HG02981 (cell line): ENCODE results near the gene TSEN54.

ENCODE experiments used
- ATAC-seq: cut with Tn5 transposase; IDR thresholded peaks from one replicate; pipeline ENCODE4 v1.9.1; 2021; ENCODE audit warnings: mild to moderate bottlenecking, moderate library complexity; ENCODE audit not compliant: unreplicated experiment

The TSEN54 gene

DNA sequence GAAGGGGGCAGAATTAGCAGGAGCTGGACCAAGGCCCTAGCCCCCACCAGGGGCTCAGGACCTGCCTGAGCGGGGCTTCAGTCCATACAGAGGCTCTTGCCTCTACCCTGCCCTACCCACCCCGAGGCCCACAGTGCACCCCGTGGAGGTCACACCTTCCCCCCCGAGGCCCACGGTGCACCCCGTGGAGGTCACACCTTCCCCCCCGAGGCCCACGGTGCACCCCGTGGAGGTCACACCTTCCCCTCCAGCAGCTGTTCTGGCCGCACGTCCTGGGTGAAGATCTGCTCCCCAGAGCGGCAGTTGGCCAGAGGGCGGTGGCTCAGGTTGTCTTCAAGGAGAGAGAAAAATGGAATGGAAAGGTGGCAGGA lies 12.4 kb upstream of the TSEN54 start:
- ATAC-seq = no peak

DNA sequence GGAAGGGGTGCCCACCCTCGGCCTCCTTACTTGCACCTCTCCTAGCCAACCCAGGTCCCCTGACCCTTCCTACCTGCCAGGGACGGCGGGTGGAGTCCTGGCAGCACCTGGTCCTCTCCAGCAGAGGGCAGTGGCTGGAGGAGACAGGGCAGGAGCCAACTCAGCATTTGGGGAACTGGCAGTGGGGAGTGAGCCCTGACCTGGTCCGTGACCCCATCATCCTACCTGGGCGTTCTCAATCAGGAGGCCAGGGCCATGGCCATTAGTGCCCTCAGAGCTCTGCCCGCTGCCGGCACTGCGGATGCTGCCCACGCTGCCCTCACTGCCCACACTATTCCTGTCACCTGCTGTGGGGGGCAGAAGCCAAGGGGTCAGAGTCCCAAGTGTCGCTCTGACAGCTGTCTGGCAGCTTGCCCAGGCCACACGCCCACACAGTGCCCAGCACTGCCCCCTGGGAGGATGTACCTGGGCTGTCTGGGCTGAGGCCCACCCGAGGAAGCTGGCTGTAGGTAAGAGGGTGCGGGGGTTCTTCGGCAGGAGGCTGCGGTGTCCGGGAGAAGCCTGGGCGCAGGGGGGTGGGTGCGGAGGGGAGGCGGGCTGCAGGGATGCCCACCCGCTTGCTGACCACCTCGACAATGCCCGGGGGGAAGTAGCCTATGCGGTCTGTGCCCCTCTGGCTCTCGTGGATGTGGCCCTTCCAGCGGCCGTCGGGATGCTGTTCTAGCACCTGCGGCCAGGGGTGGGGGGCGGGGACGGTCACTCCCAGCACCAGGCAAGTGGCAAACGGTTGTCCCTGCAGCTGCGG lies 11.8 kb upstream of the TSEN54 start:
- no peak for ATAC-seq

DNA sequence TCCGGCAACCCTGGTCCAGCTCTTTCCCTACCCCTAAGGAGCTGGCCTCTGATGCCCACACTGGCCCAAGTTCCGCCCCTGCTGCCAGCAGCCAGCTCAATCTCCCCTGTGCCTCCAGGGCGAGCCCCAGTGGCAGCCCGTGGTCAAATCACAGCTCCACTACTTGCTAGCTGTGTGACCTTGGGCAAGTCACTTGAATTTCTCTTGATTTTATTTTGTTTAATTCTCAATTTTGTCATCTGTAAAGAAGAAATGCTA lies 11.2 kb upstream of the TSEN54 start:
- no peak for ATAC-seq

DNA sequence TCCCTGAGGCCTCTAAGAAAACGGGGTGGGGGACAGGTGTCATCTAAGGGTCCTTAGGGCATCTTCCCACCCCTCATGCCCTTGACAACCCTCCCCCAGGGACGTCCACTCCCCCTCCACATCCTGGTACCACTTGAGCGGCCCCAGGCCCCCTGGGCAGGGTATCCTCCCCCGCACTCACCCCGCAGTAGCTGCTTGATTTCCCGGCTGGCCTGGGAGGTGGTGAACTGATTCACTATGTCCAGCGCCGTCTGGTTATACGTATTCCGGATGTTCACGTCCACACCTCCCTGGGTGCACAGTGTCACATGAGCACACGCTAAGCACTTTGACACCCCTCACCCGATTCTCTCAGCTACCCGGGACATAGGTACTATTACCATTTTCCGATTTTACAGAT lies 10.7 kb upstream of the TSEN54 start:
- ATAC-seq = no peak

DNA sequence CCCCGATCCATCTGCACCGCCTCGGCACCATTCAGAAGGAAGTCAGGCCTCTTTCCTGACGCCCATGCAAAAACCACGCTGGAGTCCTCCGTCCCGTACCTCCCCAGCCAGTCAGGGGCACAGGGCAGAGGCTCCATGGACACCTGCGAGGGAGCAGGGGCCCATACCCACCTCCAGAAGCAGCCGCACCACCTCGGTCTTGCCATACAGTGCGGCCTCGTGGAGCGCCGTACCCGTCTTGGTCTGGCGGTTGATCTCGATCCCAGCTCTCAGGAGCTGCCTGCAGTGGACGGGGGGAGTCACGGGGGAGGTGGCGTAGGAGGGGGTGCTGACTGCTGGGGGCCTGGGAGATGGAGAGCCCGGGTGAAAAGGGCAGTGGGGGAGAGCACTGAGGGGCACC lies 10.2 kb upstream of the TSEN54 start:
- ATAC-seq = no peak

DNA sequence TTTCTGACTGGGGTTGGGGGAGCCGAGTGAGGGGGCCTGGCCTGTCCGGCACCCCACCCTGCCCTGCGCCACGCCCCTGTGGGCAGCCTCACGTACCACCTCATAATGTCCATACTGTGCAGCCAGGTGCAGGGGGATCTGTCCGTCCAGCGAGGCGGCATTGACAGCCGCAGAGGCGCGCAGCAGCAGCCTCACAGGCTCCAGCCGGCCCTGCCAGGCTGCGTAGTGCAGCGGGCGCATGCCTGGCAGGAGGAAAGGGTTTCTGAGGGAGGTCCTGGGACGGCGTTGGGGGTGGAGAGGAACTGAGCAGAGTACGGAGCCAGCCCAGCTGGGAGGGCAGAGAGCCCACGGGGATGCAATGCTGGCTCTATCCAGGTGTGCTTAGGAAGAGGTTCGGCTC lies 9.4 kb upstream of the TSEN54 start:
- no peak for ATAC-seq

DNA sequence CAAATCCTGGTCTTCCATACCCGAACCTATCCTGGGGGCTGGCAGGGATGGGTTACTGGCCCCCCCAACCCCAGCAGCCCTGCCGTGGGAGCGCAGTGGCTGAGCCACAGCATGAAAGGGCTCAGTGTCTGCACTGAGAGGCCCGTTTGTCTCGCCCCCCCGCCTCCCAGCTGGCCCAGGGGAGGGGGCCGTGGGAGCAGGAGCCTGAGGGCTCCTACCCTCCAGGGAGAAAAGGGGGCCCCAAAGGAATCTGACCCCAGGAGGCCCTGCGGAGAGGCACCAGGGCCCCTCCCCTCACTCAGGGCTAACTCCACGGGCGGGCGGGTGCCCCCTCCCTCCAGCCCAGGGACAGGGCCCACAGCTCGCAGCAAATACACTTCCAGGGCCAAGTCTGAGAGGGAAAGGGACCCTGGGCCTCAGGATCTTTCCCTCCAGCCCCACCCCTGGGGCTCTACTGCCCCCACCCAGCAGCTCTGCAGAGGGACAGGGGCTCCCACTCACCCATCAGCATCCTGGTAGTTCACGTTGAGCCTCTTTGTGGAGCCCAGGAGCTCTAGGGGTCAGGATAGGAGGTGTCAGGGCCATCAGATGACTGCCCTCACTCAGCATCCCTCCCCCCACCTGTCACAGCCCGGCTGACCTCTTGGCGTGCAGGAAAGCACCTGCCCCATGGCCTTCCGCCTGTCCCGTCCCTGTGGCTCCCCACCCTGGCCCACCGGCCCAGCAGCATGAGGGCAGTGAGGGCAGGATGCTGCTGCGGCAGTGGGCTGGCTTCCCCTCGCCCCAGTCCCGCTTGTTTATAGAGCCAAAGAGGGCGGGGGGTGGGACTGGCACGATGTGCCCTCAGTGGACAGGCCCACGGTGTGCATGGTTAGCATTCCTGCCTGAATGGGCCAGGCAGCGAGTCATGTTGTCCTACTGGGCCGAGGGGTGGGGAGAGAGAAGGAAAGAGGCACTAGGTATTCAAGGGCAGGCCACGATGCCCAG lies 8.3 kb upstream of the TSEN54 start:
- no peak for ATAC-seq

DNA sequence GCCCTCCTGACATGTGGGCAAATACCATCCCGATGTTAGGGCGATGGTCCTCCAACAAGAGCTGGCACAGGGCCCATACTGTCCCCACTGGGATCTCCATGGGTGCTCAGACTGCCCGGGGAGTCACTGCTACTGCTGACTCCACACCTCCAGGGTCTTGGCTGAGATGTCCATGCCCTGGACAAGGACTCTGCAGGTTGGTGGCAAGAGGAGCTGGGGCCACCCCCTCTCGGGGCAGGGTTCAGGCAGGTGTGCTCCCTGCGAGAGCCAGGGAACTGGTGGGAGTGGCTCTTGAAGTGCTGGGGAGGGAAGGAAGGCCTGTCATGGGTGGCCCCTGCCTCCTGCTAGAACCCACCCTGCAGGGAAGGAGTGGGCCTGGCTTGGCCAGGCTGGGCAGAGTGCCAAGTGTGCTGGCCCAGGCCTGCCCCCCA lies 7.4 kb upstream of the TSEN54 start:
- ATAC-seq = no peak

DNA sequence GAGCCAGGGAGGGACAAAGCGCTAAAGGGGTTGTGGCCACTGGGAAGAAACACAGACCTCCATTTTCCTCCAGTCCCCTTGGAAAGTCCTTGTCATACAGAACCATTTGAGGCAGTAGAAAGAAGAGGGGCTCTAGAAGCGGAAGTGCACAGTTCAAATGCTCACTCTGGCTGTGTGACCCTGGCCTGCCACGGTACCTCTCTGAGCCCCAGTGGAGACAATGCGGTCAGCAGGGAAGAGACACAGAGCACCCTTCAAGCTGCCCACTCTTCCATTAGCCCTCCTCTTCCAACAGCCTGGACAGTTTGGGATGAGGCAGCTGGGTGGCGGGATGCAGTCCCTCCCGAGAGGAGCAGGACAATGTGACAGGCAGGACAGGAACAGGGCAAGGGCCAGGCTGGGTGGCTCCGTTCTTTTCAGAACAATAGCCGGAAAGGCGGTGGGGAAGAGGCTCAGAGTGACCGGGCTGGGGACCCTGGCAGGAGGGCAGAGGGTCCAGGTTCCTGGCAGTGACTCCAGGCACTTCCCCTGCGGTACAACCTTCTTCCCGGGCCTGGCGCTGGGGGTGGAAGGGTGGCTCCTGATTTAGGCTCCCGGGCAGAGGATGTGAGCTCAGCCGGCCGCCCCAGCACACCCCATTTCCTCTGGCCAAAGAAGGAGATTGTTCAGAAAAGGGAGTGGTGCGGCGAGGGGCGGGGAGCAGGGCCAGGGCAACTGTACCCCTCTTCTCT lies 6.6 kb upstream of the TSEN54 start:
- ATAC-seq = no peak

DNA sequence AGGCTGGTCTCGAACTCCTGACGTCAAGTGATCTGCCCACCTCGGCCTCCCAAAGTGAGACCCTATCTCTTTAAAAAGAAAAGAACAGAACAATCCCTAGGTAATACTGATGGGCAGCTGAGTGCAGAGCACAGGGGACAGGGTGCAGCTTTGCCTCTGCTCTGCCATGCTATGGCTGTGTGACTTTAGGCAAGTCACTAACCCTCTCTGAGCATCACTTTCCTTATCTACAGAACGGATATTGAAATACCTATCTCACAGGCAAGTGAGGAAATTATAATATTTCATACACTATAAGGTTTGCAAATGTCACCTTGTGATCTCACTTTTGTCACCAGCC lies 5.1 kb upstream of the TSEN54 start:
- no peak for ATAC-seq

DNA sequence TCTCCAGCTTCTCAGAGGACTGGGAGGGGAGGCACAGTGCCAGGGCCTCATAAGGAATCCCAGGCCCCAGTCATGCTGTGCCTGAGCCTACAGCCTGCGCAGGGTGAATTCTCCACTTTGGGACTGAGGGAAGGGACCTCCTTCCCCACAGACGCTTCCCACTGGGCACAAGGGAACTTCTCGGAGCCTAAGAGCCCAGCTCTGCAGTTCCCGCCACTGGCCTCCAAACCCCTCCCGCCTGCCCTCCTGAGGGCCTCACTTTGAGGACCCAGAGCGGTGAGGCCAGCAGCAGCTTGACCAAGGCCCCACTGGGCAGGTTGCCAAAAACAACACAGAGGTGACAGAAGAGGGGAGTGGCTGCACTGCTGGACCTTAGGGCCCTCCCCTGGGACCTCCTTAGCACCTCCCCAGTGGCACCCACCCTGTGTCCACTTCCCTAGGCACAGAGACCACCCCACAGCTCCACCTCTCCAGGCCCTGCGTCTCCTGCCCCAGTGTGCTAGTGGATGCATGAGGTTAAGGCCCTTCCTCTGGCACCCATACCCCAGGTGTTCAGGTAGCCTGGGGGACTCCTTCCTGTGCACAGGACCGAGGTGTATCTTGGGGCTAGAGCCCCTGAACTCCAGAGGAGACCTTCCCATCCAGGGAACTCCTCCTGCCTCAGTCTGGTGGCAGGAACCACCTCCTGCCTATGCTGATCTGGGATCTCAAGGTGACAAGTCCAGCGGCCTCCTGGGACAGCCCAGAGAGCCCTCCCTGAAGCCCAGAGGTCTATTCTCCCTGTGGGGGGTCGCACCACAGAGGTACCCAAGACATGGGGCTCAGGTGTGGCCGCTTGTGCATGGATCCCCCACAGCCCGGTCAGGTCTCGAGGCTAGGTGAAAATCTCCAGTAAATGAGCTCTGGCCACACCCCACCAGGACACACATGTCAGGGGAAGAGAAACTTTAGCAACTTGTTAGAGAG lies 4.4 kb upstream of the TSEN54 start:
- ATAC-seq = no peak

DNA sequence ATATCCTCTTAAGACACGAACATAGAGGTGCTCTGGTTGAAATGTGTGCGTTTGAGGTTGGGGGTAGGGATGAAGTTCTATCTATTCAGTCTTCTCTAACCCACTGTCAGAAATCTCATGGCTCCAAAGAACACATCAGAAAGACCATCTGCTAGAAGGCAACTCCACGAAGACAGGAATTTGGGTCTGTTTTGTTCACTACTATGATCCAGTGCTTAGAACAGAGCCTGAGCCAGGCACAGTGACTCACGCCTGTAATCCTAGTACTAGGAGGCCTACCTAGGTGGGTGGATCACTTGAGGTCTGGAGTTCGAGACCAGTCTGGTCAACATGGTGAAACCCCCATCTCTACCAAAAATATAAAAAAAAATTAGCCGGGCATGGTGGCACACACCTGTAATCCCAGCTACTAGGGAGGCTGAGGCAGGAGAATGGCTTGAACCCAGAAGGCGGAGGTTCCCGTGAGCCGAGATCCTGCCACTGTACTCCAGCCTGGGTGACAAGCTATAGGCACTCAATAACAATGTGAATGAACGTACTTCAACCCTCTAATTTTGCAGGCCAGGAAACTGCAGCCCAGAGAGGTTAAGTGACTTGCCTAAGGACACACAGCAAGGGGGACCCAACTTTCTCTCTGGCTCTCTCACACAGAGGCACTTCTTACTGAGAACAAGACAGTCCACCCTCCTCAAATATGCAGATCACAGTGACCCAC lies 3.2 kb upstream of the TSEN54 start:
- no peak for ATAC-seq

DNA sequence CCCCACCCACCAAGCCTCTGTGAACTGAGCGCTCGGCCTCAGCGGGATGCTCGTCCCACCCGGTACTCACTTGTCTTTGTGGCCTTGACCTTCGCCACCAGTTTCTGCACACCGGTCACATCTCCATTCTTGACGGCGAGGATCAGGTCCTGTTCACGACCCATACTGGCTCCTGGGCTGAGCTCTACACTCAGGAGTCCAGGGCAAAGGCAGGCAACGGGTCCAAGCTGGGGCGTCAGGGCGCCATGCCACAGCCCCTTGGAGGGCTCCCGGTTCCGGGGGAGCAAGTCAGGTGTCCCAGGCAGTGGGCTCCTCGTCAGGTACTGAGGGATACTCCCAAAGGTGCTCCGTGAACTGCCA lies 2.7 kb upstream of the TSEN54 start:
- ATAC-seq = no peak

DNA sequence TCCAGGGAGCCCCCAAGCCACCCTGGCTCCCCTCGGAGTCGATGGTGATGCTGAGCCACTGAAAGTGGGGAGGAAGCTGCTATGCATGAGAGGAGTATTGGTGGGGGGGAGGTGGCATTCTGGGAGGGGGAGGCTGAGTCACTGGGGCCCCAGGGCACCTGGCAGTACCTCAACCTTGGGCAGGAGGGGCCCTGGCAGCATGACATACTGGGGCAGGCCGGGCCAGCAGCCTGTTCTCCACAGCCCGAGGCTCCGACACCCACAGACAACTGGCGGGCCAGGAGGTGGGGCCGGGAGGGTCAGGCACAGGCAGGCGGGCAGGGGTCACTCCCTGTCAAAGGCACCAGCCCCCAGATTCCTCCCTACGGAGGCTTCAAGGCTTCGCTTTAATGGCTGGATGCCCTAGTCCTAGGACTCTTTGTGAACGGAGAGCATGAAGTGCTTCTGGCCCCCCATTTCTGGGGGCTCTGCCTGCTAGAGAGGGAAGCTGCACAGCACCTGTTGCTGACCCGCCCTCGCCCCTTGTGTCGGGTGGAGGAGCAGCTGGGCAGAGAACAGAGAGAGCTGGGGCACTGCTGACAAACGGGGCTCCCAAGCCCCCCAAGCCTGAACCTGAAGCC lies 1.9 kb upstream of the TSEN54 start:
- no peak for ATAC-seq

DNA sequence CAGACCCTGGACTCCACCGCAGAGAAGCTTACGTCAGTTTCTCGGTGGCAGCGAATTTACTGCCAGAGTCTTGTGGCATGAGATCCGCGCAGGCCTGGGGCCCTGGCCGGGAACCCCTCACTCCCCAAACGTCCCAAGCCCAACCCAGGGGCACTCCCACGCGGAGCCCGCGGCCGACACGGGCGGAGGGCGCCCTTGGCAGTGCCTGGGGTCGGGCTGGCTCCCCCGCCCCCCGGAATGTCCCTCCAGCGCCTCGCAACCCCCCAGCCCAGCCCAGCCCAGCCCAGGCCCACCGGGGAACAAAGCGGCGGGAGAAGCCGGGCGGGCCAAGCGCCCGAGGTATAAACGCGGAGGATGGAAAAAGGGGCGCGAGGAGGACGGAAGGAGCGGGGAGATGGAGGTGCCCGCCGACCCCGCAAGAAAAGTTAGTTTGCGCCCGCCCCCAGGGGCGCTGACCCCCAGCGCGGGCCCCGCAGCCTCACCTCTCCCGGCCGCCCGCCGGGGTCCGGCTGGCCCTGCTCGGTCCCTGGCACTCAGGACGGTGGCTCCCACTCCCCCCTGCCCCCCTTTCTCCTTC lies 1.3 kb upstream of the TSEN54 start:
- ATAC-seq = no peak

DNA sequence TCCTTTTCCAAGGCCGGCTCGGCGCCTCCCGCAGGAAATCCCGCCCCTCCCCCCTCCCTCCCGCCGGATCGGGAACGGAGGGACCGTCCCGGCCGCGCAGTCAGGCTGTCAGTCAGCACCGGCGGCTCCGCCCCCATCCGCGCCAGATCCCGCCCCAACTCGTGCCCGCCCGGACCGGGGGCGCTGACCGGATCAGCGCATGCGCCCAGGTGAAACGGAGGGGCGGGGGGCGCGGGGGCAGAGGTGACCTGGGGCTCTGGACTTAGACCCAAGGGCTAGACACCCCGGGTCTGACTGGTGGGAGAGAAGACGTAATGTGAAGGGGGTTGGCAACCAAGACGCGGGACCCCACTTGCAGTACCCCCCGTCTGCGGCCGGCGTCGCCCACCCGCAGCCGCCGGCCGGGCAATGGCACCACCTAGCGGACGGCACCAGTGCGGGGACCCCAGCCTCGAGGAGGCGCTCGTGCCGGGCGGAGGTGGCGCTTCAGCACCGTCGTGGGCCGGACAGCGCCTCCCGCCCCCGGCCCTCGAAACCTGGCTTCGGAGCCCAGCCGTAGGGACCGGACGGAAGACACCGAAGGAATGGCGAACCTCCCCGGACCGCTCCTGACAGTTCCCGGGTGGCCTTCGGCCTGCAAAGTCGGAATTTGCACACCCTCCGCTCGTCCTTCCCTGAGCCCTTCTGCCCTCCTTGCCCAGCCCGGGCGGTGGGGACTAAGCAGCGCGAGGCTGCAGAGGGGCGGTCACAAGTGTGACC lies 653 bp upstream of the TSEN54 start, which contains the start of gene CASKIN2:
Gene CASKIN2 (minus strand): TSS at position 42 of the 759 bp plus-strand sequence. CDS start 1,733 bp downstream, outside the sequence.
- ATAC-seq = peak; percentile 49

DNA sequence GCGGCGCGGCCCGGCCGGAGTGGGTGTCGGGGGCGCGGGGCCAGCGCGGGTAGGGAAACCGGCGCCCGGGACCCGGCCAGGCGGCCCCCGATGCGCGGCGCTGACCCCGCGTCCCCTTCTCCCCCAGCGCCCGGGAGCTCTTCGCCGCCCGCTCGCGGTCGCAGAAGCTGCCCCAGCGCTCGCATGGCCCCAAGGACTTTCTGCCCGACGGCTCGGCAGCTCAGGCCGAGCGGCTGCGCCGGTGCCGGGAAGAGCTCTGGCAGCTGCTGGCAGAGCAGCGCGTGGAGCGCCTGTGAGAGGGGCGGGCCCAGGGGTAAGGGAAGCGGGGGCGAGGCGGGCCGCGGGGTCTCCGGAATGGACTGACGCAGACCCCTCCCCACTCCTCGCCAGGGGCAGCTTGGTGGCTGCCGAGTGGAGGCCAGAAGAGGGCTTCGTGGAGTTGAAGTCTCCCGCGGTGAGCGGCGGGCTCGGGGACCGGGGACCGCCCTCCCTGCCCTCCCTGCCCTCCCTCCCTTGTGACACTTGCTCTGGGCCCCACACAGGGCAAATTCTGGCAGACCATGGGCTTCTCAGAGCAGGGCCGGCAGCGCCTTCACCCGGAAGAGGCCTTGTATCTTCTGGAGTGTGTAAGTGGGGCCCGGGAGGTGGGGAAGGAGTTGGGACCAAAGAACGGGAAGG lies 430 bp downstream of the TSEN54 start:
- peak; percentile 6 for ATAC-seq
